Adipocyte (in vitro differentiated cells): ENCODE results near the gene AJM1.

Experiments used
- DNase-seq: peaks from one replicate; pipeline ENCODE4 v3.0.0-alpha.2; 2015; ENCODE audit warnings: low read depth
- H3K27me3 ChIP-seq: replicated peaks from 2 replicates; pipeline ENCODE4 v1.7.0; 2013; ENCODE audit warnings: mild to moderate bottlenecking, low read length, moderate library complexity; ENCODE audit not compliant: control insufficient read depth, insufficient read depth
- H3K36me3 ChIP-seq: 2 replicates; pipeline ENCODE4 v1.7.0; 2013; ENCODE audit warnings: low read length, mild to moderate bottlenecking, moderate library complexity; ENCODE audit not compliant: control insufficient read depth, insufficient read depth, severe bottlenecking
- H3K4me1 ChIP-seq: 2 replicates; pipeline ENCODE4 v1.7.0; 2013; ENCODE audit warnings: mild to moderate bottlenecking, low read length, moderate library complexity; ENCODE audit not compliant: control insufficient read depth, insufficient read depth
- H3K4me3 ChIP-seq: 2 replicates; pipeline ENCODE4 v1.7.0; 2013; ENCODE audit warnings: mild to moderate bottlenecking, low read length, moderate library complexity
- H3K9ac ChIP-seq: 2 replicates; pipeline ENCODE4 v1.7.0; 2013; ENCODE audit warnings: mild to moderate bottlenecking, low read length, moderate library complexity
- H3K9me3 ChIP-seq: 2 replicates; pipeline ENCODE4 v1.7.0; 2013; ENCODE audit warnings: mild to moderate bottlenecking, low read length, moderate library complexity; ENCODE audit not compliant: control insufficient read depth

Gene AJM1

GRCh38 chr9:136814725-136815421 is 27.4 kb upstream of the AJM1 start:
- Histone ChIP-seq H3K4me3 (no peak overlapping the region), H3K9ac (no peak overlapping the region), H3K4me1 (peaks cover 3% of the 10 kb centered on the region), H3K9me3 (no peaks in the 10 kb centered on the region), H3K36me3 (peaks cover 8% of the 10 kb centered on the region), H3K27me3 (no peaks in the 10 kb centered on the region)
- no peak for DNase-seq

- no peaks in the 10 kb centered on the region for H3K9me3 ChIP-seq
- no peak for DNase-seq
- H3K36me3 ChIP-seq, result peaks cover 8% of the 10 kb centered on the region
- no peak overlapping the region for H3K9ac ChIP-seq
- H3K27me3 ChIP-seq, result no peaks in the 10 kb centered on the region
- H3K4me1 ChIP-seq, result no peaks in the 10 kb centered on the region
- H3K4me3 ChIP-seq, result no peak overlapping the region
Observed at GRCh38 chr9:136815422-136815782, 26.9 kb upstream of the AJM1 start.

GRCh38 chr9:136820971-136821825 is 21.1 kb upstream of the AJM1 start:
- Histone ChIP-seq H3K4me1 (peaks cover 4% of the 10 kb centered on the region), H3K36me3 (peaks cover 18% of the 10 kb centered on the region), H3K9ac (peak overlapping the region; percentile 74), H3K4me3 (peak overlapping the region; percentile 52), H3K9me3 (no peaks in the 10 kb centered on the region), H3K27me3 (no peaks in the 10 kb centered on the region)
- no peak for DNase-seq

- Histone ChIP-seq H3K36me3 (peaks cover 20% of the 10 kb centered on the region), H3K4me1 (peaks cover 4% of the 10 kb centered on the region), H3K9me3 (no peaks in the 10 kb centered on the region), H3K9ac (peak overlapping the region; percentile 74), H3K4me3 (no peak overlapping the region), H3K27me3 (no peaks in the 10 kb centered on the region)
- DNase-seq, result no peak
Observed at GRCh38 chr9:136821826-136822544, 20.3 kb upstream of the AJM1 start.

- Histone ChIP-seq H3K4me3 (no peak overlapping the region), H3K9ac (no peak overlapping the region), H3K36me3 (peaks cover 21% of the 10 kb centered on the region), H3K9me3 (no peaks in the 10 kb centered on the region), H3K27me3 (no peaks in the 10 kb centered on the region), H3K4me1 (peaks cover 4% of the 10 kb centered on the region)
- no peak for DNase-seq
Observed at GRCh38 chr9:136823136-136824046, 18.9 kb upstream of the AJM1 start.

- Histone ChIP-seq H3K9me3 (no peaks in the 10 kb centered on the region), H3K9ac (no peak overlapping the region), H3K27me3 (no peaks in the 10 kb centered on the region), H3K4me3 (no peak overlapping the region), H3K36me3 (peaks cover 34% of the 10 kb centered on the region), H3K4me1 (peaks cover 4% of the 10 kb centered on the region)
- no peak for DNase-seq
Observed at GRCh38 chr9:136824496-136825225, 17.6 kb upstream of the AJM1 start.

- Histone ChIP-seq H3K36me3 (peaks cover 42% of the 10 kb centered on the region), H3K4me1 (peaks cover 4% of the 10 kb centered on the region), H3K9ac (no peak overlapping the region), H3K9me3 (no peaks in the 10 kb centered on the region), H3K4me3 (no peak overlapping the region), H3K27me3 (no peaks in the 10 kb centered on the region)
- DNase-seq, result no peak
Observed at GRCh38 chr9:136825295-136826187, 16.7 kb upstream of the AJM1 start.

- Histone ChIP-seq H3K4me1 (peaks cover under 1% of the 10 kb centered on the region), H3K4me3 (no peak overlapping the region), H3K27me3 (no peaks in the 10 kb centered on the region), H3K9ac (no peak overlapping the region), H3K36me3 (peaks cover 49% of the 10 kb centered on the region), H3K9me3 (no peaks in the 10 kb centered on the region)
- no peak for DNase-seq
Observed at GRCh38 chr9:136826188-136826541, 16.1 kb upstream of the AJM1 start.

GRCh38 chr9:136826703-136827582 is 15.3 kb upstream of the AJM1 start:
- Histone ChIP-seq H3K9ac (no peak overlapping the region), H3K36me3 (peaks cover 56% of the 10 kb centered on the region), H3K4me3 (no peak overlapping the region), H3K27me3 (no peaks in the 10 kb centered on the region), H3K4me1 (no peaks in the 10 kb centered on the region), H3K9me3 (no peaks in the 10 kb centered on the region)
- DNase-seq, result no peak
